Dedifferentiated amniotic fluid mesenchymal stem cell (primary cell): ENCODE data around the gene SMG1.
"Not testable (repeated sequence)": the region's sequence is repeated elsewhere in the genome, so short reads cannot be mapped to it uniquely, and the experiment has no call there.

Experiments used
- DNase-seq: peaks from one replicate; pipeline ENCODE4 v3.0.0-alpha.2; 2016; ENCODE audit errors: extremely low spot score

SMG1 gene

GRCh38 chr16:18762713-18763112 is 163.5 kb downstream of the SMG1 start:
- DNase-seq = not testable (repeated sequence)

GRCh38 chr16:18759598-18760520 is 166.3 kb downstream of the SMG1 start:
- not testable (repeated sequence) for DNase-seq

GRCh38 chr16:18757960-18758660 is 168.1 kb downstream of the SMG1 start:
- not testable (repeated sequence) for DNase-seq

GRCh38 chr16:18756639-18757038 is 169.6 kb downstream of the SMG1 start:
- DNase-seq = not testable (repeated sequence)
